IgD-negative memory B cell (primary cell): Measurements from ENCODE around the gene SNX9. TPM values are rescaled to one million over a fixed set of nuclear protein-coding genes. Genes with fewer than 3 reads are reported as not detected.
"Not testable (repeated sequence)": the region's sequence is repeated elsewhere in the genome, so short reads cannot be mapped to it uniquely, and the experiment has no call there.

Experiments used
- H3K27ac Mint-ChIP-seq, 3 donors: one replicate each; pipeline ENCODE4 v1.8.0; 2020 to 2022; ENCODE audit warnings: mild to moderate bottlenecking in 3 of 3, mixed read lengths in 3 of 3, moderate library complexity in 1 of 3
- H3K27me3 Mint-ChIP-seq: one replicate; pipeline ENCODE4 v1.8.0; 2021; ENCODE audit warnings: mixed read lengths
- H3K36me3 Mint-ChIP-seq: one replicate; pipeline ENCODE4 v1.8.0; 2020; ENCODE audit warnings: mild to moderate bottlenecking, mixed read lengths
- H3K4me1 Mint-ChIP-seq, 3 donors: one replicate each; pipeline ENCODE4 v1.8.0; 2020 to 2022; ENCODE audit warnings: mixed read lengths in 3 of 3, mild to moderate bottlenecking in 1 of 3
- H3K4me3 Mint-ChIP-seq, 4 donors: one replicate each; pipeline ENCODE4 v1.8.0; 2020 to 2022; ENCODE audit warnings: mild to moderate bottlenecking in 4 of 4, mixed read lengths in 4 of 4, moderate library complexity in 3 of 4
- H3K9me3 Mint-ChIP-seq, 3 donors: one replicate each; pipeline ENCODE4 v1.8.0; 2020 to 2021; ENCODE audit warnings: mixed read lengths in 3 of 3, mild to moderate bottlenecking in 1 of 3
- polyA plus RNA-seq: library from polyadenylated mRNA; unstranded; fragments of 300-500 nt; fragmentation: Illumina TruSeq; gene quantifications from one replicate; pipeline ENCODE4 v1.2.3, GENCODE V29; 2021

Gene SNX9
- polyA plus RNA-seq, 1 donor from 2014 or later: 21.0 TPM

- H3K4me1 Mint-ChIP-seq: no peaks in the 10 kb centered on the region
- peaks cover 4% of the 10 kb centered on the region for H3K36me3 Mint-ChIP-seq
- H3K27ac Mint-ChIP-seq: peak overlapping the region in 1 of 3 donors; percentile 5
- H3K27me3 Mint-ChIP-seq: peaks cover 17% of the 10 kb centered on the region
- peaks cover 5 to 16% (median 13%) of the 10 kb centered on the region in 3 donors for H3K9me3 Mint-ChIP-seq
- no peak overlapping the region for H3K4me3 Mint-ChIP-seq
These were observed 136.6 kb downstream of the SNX9 start for GRCh38 chr6:157959451-157960227.

- Mint-ChIP-seq H3K9me3 (peaks cover 5 to 16% (median 13%) of the 10 kb centered on the region in 3 donors), H3K4me3 (no peak overlapping the region), H3K27ac (no peak overlapping the region)
These were observed 138.2 kb downstream of the SNX9 start for GRCh38 chr6:157961153-157961831.

DNA sequence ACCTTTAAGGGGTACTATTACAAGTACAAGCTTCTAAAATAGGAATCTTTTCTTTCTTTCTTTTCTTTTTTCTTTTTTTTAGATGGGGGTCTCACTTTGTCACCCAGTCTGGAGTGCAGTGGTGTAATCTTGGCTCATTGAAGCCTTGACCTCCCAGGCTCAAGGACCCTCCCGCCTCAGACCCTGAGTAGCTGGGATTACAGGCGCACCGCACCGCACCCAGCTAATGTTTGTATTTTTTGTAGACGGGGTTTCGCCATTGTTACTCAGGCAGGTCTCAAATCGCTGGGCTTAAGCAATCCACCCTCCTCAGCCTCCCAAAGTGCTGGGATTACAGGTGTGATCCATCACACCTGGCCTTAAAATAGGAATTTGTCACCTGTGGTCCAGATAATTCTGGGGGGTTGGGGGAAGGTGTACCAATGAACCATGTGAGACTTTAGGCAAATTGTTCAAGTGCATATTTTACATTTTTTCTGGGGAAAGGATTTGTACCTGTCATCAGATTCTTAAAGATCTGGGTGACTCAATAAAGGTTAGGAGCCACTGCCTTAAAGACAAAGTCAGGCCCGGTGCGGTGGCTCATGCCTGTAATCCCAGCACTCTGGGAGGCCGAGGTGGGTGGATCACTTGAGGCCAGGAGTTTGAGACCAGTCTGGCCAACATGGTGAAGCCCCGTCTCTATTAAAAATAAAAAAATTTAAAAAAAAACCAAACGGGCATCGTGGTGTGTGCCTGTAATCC is 139.0 kb downstream of the SNX9 start:
- H3K27me3 Mint-ChIP-seq: peaks cover 17% of the 10 kb centered on the region
- H3K27ac Mint-ChIP-seq: no peak overlapping the region
- H3K4me1 Mint-ChIP-seq: no peaks in the 10 kb centered on the region

More at GRCh38 chr6:157961153-157961831, 138.2 kb downstream of the SNX9 start:
- Mint-ChIP-seq H3K4me1 (no peaks in the 10 kb centered on the region), H3K36me3 (peaks cover 2% of the 10 kb centered on the region), H3K27me3 (peaks cover 17% of the 10 kb centered on the region)

GRCh38 chr6:157962601-157963302 is 139.7 kb downstream of the SNX9 start:
- Mint-ChIP-seq H3K27ac (peak overlapping the region in 1 of 3 donors; percentile 17), H3K9me3 (peaks cover 5 to 16% (median 13%) of the 10 kb centered on the region in 3 donors), H3K4me1 (no peaks in the 10 kb centered on the region), H3K4me3 (peak overlapping the region in 1 of 4 donors; percentile 39), H3K36me3 (peaks cover 2% of the 10 kb centered on the region), H3K27me3 (peaks cover 17% of the 10 kb centered on the region)

More for the DNA sequence above, 139.0 kb downstream of the SNX9 start:
- Mint-ChIP-seq H3K9me3 (peaks cover 5 to 16% (median 13%) of the 10 kb centered on the region in 3 donors), H3K4me3 (no peak overlapping the region), H3K36me3 (peaks cover 2% of the 10 kb centered on the region)

DNA sequence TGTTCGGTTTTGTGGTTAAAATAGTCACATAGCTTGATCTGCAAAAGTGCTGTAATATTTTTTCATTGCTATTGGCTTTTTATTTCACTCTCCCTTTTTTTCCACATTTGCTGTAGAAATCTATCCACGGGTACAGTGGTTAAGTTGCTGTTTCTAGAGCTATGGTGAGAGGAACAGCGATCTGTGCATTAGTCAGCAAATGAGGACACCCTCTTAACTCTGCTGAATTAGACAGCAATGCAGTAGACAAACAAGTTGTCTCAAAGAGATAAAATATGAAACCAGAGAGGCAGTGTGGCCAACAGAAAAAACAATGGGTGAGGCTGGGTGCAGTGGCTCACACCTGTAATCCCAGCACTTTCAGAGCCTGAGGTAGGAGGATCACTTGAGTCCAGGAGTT is 141.1 kb downstream of the SNX9 start:
- H3K4me3 Mint-ChIP-seq: no peak overlapping the region
- peaks cover 15% of the 10 kb centered on the region for H3K27me3 Mint-ChIP-seq
- H3K36me3 Mint-ChIP-seq: peaks cover 2% of the 10 kb centered on the region
- H3K4me1 Mint-ChIP-seq: no peaks in the 10 kb centered on the region
- peaks cover 1 to 13% (median 10%) of the 10 kb centered on the region in 3 donors for H3K9me3 Mint-ChIP-seq
- no peak overlapping the region for H3K27ac Mint-ChIP-seq

DNA sequence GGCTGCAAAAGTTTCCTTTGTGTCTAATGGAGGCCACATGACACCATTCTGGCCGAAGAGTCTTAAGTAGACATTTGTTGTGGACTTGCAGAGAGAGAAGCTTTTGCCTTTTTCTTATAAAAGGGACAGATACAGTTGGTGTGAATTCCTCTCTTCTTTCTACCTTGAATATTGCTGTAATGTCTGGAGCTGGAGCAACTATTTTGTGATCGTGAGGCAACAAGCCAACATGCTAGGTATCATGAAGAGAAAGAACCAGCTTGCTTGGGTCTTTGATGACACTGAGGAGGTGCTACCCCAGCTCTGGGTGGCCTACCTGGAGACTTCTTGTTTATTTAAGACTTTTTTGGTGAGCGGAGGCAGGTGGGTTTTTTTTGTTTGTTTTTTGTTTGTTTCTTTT is 142.3 kb downstream of the SNX9 start:
- Mint-ChIP-seq H3K36me3 (peaks cover 2% of the 10 kb centered on the region), H3K27ac (no peak overlapping the region), H3K4me3 (no peak overlapping the region)

GRCh38 chr6:157966589-157966977 is 143.5 kb downstream of the SNX9 start:
- H3K36me3 Mint-ChIP-seq: peaks cover 2% of the 10 kb centered on the region
- H3K9me3 Mint-ChIP-seq: no peaks in the 10 kb centered on the region
- no peaks in the 10 kb centered on the region for H3K4me1 Mint-ChIP-seq
- H3K27me3 Mint-ChIP-seq: peaks cover 17% of the 10 kb centered on the region
- no peak overlapping the region for H3K4me3 Mint-ChIP-seq
- no peak overlapping the region for H3K27ac Mint-ChIP-seq

More for the DNA sequence above, 142.3 kb downstream of the SNX9 start:
- Mint-ChIP-seq H3K4me1 (no peaks in the 10 kb centered on the region), H3K27me3 (peaks cover 16% of the 10 kb centered on the region), H3K9me3 (peaks cover 0 to 4% (median 0%) of the 10 kb centered on the region in 3 donors)

DNA sequence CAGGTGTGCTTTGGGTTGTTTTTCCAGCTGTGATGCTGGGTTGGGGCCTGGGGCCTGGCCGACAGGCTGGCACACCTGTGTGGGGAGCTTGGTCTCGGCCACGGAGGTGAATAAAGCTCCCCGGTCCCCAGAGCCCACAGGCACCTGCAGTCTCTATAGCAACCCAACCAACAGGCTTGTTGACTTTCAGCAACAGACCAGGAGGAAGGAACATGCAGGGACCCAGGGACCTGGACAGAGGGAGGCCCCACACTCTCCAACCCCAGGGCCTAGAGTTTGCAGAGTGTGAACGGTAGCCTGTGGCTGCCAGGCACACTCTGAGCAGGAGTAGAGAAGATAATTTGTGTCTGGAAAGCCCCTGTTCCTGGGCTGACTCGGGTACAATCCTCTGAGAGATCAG is 144.0 kb downstream of the SNX9 start:
- Mint-ChIP-seq H3K27ac (no peak overlapping the region), H3K4me1 (no peaks in the 10 kb centered on the region), H3K9me3 (no peaks in the 10 kb centered on the region)

GRCh38 chr6:157967486-157967885 is 144.4 kb downstream of the SNX9 start:
- Mint-ChIP-seq H3K4me3 (no peak overlapping the region), H3K9me3 (no peaks in the 10 kb centered on the region), H3K36me3 (peaks cover 2% of the 10 kb centered on the region), H3K27ac (no peak overlapping the region), H3K4me1 (no peaks in the 10 kb centered on the region), H3K27me3 (peaks cover 13% of the 10 kb centered on the region)

More for the DNA sequence above, 144.0 kb downstream of the SNX9 start:
- Mint-ChIP-seq H3K36me3 (peaks cover 2% of the 10 kb centered on the region), H3K27me3 (peaks cover 15% of the 10 kb centered on the region), H3K4me3 (no peak overlapping the region)

GRCh38 chr6:157972177-157972576 is 149.1 kb downstream of the SNX9 start:
- H3K27ac Mint-ChIP-seq, H3K9me3 Mint-ChIP-seq, H3K36me3 Mint-ChIP-seq, H3K27me3 Mint-ChIP-seq, H3K4me1 Mint-ChIP-seq, H3K4me3 Mint-ChIP-seq: not testable (repeated sequence)

- Mint-ChIP-seq H3K9me3 (no peaks in the 10 kb centered on the region), H3K4me3 (no peak overlapping the region), H3K27ac (no peak overlapping the region), H3K27me3 (peaks cover 2% of the 10 kb centered on the region), H3K36me3 (no peaks in the 10 kb centered on the region), H3K4me1 (peaks cover 0 to 2% (median 0%) of the 10 kb centered on the region in 3 donors)
These were observed 151.4 kb downstream of the SNX9 start for GRCh38 chr6:157974341-157974894.

GRCh38 chr6:157974967-157975366 is 151.9 kb downstream of the SNX9 start:
- Mint-ChIP-seq H3K36me3 (no peaks in the 10 kb centered on the region), H3K27ac (peak overlapping the region in 1 of 3 donors; percentile 41), H3K27me3 (peaks cover 2% of the 10 kb centered on the region), H3K4me3 (no peak overlapping the region), H3K4me1 (peaks cover 0 to 2% (median 2%) of the 10 kb centered on the region in 3 donors), H3K9me3 (no peaks in the 10 kb centered on the region)

DNA sequence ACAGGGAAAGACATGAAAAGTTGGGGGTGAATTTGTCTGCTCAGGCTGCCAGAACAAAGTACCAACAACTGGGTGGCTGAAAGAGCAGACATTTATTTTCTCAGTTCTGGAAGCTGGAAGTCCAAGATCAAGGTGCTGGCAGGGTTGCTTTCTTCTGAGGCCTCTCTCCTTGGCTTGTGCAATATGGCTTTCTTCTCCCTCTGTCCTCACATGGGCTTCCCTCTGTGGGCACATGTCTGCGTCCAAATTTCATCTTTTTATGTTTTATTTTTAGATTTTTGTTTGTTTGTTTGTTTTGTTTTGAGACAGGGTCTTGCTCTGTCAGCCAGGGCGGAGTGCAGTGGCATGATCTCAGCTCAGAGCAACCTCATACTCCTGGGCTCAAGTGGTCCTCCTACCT is 152.4 kb downstream of the SNX9 start:
- Mint-ChIP-seq H3K36me3 (no peaks in the 10 kb centered on the region), H3K4me1 (peaks cover 2 to 7% (median 2%) of the 10 kb centered on the region in 3 donors), H3K4me3 (no peak overlapping the region), H3K9me3 (no peaks in the 10 kb centered on the region), H3K27me3 (peaks cover 2% of the 10 kb centered on the region), H3K27ac (no peak overlapping the region)
